Fibroblast of pulmonary artery (primary cell): ENCODE results near the gene ADAMTS20.

Source experiments
- DNase-seq: peaks from one replicate; pipeline ENCODE4 v3.0.0-alpha.2; 2010; ENCODE audit warnings: low read depth
- H3K4me3 ChIP-seq: replicated peaks from 2 replicates; pipeline ENCODE4 v1.5.1; 2011; ENCODE audit warnings: low read depth, mild to moderate bottlenecking, control low read depth, low read length, moderate library complexity
- TF ChIP-seq, protein P1 (sequence below): IDR thresholded peaks from 2 replicates; pipeline ENCODE4 v1.5.1; 2011; ENCODE audit warnings: mild to moderate bottlenecking, control low read depth, low read length, inconsistent platforms; ENCODE audit errors: missing control alignments

The ADAMTS20 gene

GRCh38 chr12:43307126-43307525 lies 244.9 kb downstream of the ADAMTS20 start:
- TF ChIP-seq, protein P1, sequence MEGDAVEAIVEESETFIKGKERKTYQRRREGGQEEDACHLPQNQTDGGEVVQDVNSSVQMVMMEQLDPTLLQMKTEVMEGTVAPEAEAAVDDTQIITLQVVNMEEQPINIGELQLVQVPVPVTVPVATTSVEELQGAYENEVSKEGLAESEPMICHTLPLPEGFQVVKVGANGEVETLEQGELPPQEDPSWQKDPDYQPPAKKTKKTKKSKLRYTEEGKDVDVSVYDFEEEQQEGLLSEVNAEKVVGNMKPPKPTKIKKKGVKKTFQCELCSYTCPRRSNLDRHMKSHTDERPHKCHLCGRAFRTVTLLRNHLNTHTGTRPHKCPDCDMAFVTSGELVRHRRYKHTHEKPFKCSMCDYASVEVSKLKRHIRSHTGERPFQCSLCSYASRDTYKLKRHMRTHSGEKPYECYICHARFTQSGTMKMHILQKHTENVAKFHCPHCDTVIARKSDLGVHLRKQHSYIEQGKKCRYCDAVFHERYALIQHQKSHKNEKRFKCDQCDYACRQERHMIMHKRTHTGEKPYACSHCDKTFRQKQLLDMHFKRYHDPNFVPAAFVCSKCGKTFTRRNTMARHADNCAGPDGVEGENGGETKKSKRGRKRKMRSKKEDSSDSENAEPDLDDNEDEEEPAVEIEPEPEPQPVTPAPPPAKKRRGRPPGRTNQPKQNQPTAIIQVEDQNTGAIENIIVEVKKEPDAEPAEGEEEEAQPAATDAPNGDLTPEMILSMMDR = no peak
- DNase-seq = no peak
- no peak overlapping the region for H3K4me3 ChIP-seq

DNA sequence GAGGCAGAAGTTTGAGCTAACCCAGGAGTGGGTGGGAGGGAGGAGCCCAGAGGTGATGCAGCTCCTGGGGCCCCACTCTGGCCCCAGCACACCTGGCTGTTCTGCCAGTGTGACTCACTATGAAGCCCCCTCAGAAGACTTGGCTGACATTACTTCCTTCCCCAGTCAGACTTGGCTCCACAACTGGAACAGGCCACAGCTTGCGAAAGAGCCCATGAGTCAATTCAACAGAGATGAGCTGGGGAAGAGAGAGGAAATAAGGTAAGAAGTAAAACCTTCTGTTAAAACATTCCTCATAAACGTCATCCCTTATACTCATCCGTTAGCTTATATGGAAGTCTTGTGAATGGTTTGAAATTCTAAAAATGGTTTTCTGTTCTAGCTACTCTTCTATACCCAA lies 245.9 kb downstream of the ADAMTS20 start:
- DNase-seq = peak; percentile 95
- TF ChIP-seq, protein P1 = no peak
- H3K4me3 ChIP-seq = no peak overlapping the region

GRCh38 chr12:43305065-43305464 lies 246.9 kb downstream of the ADAMTS20 start:
- TF ChIP-seq, protein P1 = no peak
- H3K4me3 ChIP-seq = no peak overlapping the region
- DNase-seq = no peak
